Subcutaneous preadipocyte (primary cell): ENCODE measurements around the gene KNSTRN. TPM values are rescaled to one million over a fixed set of nuclear protein-coding genes. Genes with fewer than 3 reads are reported as not detected.

ENCODE experiments used
- total RNA-seq: library from RNA; depleted of rRNA; stranded (reverse); fragments of >200 nt; gene quantifications from 2 replicates; pipeline ENCODE4 v1.2.3, GENCODE V29; 2012

KNSTRN gene
- 46.3 and 82.5 TPM in 2 replicates for total RNA-seq

GRCh38 chr15:40382580-40383456 is at the start of gene KNSTRN:
KNSTRN (plus strand) TSS chr15:40382721; CDS start chr15:40382836, 115 bp downstream.

GRCh38 chr15:40340740-40341400 is 41.7 kb upstream of the KNSTRN start, which contains the start of gene CCDC9B:
CCDC9B (minus strand) TSS chr15:40340939; CDS start chr15:40340819, 120 bp downstream.

GRCh38 chr15:40357723-40358470 is 24.6 kb upstream of the KNSTRN start, which contains the start of gene DISP2:
DISP2 (plus strand) TSS chr15:40358219; CDS start chr15:40358322, 103 bp downstream.

GRCh38 chr15:40405501-40406381 is 23.2 kb downstream of the KNSTRN start, which contains the start of gene IVD:
IVD (plus strand) TSS chr15:40405795; CDS start chr15:40405828, 33 bp downstream.

GRCh38 chr15:40440743-40441564 is 58.4 kb downstream of the KNSTRN start, which contains the start of gene BAHD1:
BAHD1 (plus strand) TSS chr15:40440953; CDS start chr15:40458465, 17,512 bp downstream.

Other genes with a start within 250 kb of the KNSTRN start
- gene BUB1B, start 221.7 kb upstream of the KNSTRN start, total RNA-seq = 18.4 and 40.1 TPM in 2 replicates
- not detected in 2 replicates for gene PAK6, start 143.7 kb upstream of the KNSTRN start, total RNA-seq
- gene ANKRD63, start 99.7 kb upstream of the KNSTRN start, total RNA-seq = not detected in 2 replicates
- 0.73 and 0.78 TPM in 2 replicates for gene PLCB2, start 74.8 kb upstream of the KNSTRN start, total RNA-seq
- gene INAFM2, start 59.0 kb upstream of the KNSTRN start, total RNA-seq = 2.6 and 7.2 TPM in 2 replicates
- gene CCDC9B, start 41.8 kb upstream of the KNSTRN start, total RNA-seq = 2.7 and 2.9 TPM in 2 replicates
- not detected in 2 replicates for gene PHGR1, start 31.7 kb upstream of the KNSTRN start, total RNA-seq
- under 0.01 and 0.20 TPM in 2 replicates for gene DISP2, start 24.5 kb upstream of the KNSTRN start, total RNA-seq
- gene IVD, start 23.1 kb downstream of the KNSTRN start, total RNA-seq = 37.5 and 38.9 TPM in 2 replicates
- 8.5 and 10.9 TPM in 2 replicates for gene BAHD1, start 58.2 kb downstream of the KNSTRN start, total RNA-seq
- 9.6 and 10.0 TPM in 2 replicates for gene CHST14, start 88.3 kb downstream of the KNSTRN start, total RNA-seq
- gene CCDC32, start 182.3 kb downstream of the KNSTRN start, total RNA-seq = 15.2 and 39.3 TPM in 2 replicates
- 11.8 and 12.3 TPM in 2 replicates for gene RPUSD2, start 186.6 kb downstream of the KNSTRN start, total RNA-seq
- 20.6 and 40.9 TPM in 2 replicates for gene KNL1, start 211.5 kb downstream of the KNSTRN start, total RNA-seq